Midbrain (tissue), 1 donor: ENCODE results near the gene PLEKHG3.

Experiments
- DNase-seq: peaks from one replicate; lab custom pipeline; 2025; lab: John Stamatoyannopoulos, UW

PLEKHG3 gene

DNA sequence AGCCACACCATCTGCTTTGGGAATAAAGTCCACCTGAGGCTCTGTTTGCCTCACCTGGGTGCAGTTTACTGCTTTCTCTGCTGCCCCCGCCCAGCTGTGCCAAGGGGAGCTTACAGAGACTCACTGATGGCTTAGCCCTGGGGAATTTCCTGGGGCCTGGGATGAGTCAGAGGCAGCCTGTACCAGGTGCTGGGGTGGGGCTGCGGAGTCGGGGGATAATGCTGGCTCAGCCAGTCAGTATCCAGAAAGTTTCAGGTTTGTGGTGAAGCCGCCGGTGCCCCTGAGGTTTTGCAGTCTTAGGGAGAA, 22.3 kb downstream of the PLEKHG3 start:
- DNase-seq, result no peak

DNA sequence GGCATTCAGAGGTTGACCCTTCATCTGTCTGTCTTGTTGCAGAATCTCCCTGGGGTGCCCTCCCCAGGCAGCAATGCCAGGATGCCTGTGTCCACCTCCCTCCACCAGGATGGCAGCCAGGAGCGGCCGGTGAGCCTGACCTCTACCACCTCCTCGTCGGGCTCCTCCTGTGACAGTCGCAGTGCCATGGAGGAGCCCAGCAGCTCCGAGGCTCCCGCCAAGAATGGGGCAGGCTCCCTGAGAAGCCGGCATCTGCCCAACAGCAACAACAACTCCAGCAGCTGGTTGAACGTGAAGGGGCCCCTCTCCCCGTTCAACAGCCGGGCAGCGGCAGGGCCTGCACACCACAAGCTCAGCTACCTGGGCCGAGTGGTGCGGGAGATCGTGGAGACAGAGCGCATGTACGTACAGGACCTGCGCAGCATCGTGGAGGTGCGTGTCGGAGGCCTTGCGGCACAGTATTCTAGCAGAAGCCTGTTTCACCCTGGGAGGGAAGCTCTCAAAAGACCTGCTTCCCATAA, 23.4 kb downstream of the PLEKHG3 start:
- no peak for DNase-seq

GRCh38 chr14:64728106-64728505, 23.9 kb downstream of the PLEKHG3 start:
- DNase-seq, result no peak

DNA sequence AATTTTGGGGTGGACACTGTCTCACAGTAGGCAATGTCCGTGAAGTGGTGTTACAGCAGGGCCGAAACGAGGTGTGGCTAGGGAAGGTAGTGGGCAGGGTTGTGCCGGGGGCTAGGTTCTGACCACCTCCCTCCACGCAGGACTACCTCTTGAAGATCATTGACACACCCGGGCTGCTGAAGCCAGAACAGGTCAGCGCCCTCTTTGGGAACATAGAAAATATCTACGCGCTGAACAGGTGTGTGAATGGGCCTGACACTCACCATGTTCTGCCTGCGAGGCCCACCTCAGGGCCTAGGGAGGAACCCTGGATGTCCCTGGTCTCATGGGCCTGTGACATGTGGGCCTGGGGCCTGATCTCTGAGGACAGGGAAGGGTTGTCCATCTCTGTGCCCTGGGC, 24.6 kb downstream of the PLEKHG3 start:
- no peak for DNase-seq

DNA sequence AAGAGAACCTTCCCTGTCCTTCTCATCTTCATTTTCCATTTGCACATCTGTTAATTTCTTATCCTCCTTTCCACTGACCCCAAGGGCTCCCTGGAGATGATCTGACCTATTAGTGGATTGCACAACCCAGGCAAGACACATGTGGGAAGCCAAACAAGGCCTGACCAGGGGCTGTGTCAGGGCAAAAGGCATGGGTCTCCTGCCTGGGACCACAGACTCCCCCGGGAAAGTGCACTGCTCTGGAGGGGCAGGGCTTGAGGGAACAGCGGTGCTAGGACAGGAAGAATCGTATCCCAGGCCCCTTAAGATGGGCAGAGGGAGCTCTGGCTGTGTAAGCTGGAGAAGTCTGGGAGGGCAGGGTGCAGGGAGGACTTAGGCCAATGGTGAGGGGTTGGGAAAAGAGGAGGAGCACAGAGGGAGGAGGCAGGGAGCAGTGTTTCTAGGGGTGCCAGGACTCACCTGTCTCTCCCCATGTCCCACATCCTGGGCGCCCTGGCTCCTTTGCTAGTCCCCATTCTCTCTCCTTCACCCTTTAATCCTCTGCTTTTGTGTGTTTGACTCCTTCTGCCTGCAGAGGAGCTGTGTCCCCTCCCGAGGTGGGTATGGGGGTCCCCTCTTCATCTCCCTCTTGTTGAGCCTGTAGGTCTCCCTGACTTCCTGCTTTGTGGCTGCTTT, 25.3 kb downstream of the PLEKHG3 start:
- DNase-seq, result no peak

DNA sequence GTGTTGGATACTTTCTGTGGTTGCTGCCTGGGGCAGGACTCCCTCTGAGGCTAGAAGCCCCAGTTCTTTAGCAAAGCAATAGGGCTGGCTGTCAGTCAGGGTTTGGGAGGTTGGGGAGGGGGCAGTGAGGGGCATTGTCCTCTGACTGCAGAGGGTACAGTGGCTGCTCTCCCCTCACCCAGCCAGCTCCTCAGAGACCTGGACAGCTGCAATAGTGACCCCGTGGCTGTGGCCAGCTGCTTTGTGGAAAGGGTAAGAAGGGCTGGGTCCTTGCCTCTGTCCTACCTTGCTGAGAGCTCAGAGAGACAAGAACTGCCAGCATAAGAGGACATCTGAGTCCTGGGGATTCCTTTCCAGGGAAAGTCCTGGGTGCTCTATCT, 25.8 kb downstream of the PLEKHG3 start:
- no peak for DNase-seq

- no peak for DNase-seq
Measured at GRCh38 chr14:64730681-64731080, 26.5 kb downstream of the PLEKHG3 start.

DNA sequence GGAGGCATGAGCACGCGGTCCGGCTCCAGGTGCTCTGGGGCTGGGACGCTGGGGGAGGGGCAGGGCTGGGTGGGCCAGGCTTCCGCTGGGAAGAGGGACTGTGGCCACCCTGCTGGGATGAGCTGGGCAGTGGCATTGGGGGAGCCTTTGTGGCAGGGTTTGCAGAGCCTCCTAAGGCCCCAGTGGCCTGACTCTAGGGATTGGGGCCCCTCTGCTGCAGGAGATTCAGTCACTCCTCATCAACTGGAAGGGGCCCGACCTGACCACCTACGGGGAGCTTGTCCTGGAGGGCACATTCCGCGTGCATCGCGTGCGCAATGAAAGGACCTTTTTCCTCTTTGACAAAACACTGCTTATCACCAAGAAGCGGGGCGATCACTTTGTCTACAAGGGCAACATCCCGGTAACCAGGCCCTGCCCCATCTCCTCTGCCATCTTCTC, 26.9 kb downstream of the PLEKHG3 start:
- no peak for DNase-seq

DNA sequence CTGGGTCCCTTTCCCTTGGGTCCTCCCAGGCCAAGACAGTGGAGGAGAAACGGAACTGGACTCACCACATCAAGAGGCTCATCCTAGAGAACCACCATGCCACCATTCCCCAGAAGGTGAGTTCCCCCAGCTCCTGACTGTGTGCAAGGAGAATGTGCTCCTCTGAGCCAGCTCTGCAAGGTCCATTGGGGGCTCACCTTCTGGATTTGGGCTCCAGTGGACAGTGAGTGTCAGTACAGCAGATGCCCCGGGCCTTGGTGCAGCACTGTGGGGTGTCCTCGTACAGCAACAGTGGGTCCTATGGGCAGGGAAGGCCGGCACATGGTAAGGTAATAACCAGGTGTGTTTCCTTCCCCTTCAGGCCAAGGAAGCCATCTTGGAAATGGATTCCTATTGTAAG, 27.8 kb downstream of the PLEKHG3 start:
- no peak for DNase-seq

- no peak for DNase-seq
Measured at GRCh38 chr14:64732536-64733120, 28.4 kb downstream of the PLEKHG3 start.

DNA sequence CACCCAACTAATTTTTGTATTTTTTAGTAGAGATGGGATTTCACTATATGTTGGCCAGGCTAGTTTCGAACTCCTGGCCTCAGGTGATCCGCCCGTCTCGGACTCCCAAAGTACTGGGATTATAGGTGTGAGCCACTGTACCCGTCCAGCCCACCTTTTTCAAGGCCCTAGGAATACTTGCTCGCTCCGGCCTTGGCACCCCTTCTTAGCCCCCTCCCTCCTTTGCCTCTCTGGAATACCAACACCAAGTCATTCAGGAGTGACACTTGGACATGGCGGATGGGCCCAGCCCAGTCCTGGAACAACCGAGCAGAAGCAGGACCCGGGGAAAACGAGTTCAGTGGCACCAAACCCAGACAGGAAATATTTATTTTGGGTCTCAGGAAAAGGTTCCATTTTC, 29.1 kb downstream of the PLEKHG3 start:
- DNase-seq, result no peak

DNA sequence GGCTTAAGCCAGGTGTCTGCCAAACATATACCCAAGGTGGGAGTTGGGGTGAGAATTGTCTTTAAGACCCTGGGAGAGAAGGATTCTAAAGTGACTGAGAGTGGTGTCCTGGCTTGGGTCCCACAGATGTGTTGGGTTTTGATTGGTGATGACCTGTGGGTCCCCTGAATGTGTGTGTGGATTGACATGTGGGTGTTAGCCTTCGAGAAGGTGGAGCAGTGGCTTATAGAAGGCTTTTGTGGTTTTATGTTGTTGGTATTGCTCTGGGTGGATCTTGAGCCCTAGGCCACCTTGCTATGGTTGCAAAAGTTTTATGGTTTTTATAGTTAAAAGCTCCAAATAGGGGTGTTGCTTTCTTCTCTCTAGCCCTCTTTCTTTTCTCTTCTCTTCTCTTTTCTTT, 29.7 kb downstream of the PLEKHG3 start:
- DNase-seq, result no peak

DNA sequence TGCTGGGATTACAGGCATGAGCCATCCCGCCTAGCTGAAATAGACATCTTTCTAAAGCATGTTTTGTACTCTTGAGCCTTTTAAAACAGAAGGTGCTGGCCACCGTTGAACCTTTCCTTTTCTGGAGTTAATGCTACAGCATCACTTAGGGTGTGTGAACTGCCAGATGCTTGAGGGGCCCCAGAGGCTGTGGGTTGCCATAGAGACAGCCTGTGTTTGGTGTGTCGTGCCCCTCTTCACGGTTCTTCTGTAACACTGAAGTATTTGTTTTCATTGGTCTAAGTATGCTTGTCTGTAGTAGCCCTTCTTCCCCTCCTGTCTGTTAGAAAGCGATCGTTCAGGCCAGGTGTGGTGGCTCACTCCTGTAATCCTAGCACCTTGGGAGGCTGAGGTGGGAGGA, 30.8 kb downstream of the PLEKHG3 start:
- no peak for DNase-seq

DNA sequence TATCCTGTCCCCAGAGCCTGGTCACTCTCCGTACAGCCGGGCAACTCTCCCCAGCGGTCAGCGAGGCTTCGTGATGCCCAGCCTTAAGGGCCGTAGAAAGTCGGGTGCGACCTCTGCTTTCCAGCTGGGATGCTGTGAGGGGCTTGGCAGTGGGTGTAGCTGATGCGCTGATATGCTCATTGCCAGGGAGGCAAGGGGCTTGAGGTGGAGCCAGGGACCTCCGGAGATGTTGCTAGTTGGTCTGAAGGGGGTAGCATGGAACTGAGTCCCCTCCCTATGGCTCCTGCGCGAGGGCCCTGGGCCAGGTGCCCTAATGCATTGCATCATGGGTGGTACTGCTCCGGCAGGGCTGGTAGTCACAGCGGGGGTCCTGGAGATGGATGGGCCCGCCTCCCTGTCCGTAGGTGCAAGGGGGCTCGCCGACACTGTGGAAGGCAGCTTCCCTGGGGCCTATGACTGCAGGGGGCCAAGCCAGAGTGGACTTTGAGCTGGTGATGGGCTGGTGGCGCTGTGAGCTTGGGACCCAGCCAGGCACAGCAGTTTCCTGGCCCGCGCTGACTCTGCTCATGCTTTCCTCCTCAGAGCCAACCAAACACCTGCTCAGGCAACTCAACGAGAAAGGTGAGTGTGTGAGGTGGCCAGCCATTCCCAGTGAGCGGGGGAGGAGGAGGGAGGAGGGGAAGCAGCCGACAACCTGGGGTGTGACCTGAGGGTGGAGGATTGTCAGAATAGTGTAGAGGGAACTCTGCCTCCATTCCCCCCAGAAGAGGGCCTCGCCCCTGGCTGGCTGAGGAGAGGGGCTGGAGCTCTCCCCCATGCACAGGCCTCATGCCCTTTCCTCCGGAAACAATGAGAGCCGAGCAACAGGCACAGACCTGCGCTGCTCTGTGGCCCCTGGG, 32.3 kb downstream of the PLEKHG3 start:
- DNase-seq, result no peak

- DNase-seq, result peak; percentile 46
Measured at GRCh38 chr14:64737391-64738280, 33.4 kb downstream of the PLEKHG3 start.

- no peak for DNase-seq
Measured at GRCh38 chr14:64738281-64738804, 34.1 kb downstream of the PLEKHG3 start.

DNA sequence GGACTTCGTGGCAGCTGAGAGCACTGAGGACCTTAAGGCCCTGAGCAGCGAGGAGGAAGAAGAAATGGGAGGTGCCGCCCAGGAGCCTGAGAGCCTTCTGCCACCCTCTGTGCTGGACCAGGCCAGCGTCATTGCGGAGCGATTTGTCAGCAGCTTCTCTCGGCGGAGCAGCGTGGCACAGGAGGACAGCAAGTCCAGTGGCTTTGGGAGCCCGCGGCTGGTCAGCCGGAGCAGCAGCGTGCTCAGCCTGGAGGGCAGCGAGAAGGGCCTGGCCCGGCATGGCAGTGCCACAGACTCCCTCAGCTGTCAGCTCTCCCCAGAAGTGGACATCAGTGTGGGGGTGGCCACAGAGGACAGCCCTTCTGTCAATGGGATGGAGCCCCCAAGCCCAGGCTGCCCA, 37.0 kb downstream of the PLEKHG3 start:
- no peak for DNase-seq

GRCh38 chr14:64741961-64742360, 37.7 kb downstream of the PLEKHG3 start:
- no peak for DNase-seq

- DNase-seq, result no peak
Measured at GRCh38 chr14:64743061-64743460, 38.8 kb downstream of the PLEKHG3 start.

- DNase-seq, result peak; percentile 59
Measured at GRCh38 chr14:64745511-64746091, 41.4 kb downstream of the PLEKHG3 start.
